K562 (cell line): ENCODE measurements around the gene MVB12B. TPM values are rescaled to one million over a fixed set of nuclear protein-coding genes. Genes with fewer than 3 reads are reported as not detected.

Source experiments
- ATAC-seq: fragments of 200-7000 bp; cut with Tn5 transposase; 3 replicates; pipeline ENCODE4 v1.9.1; 2020; ENCODE audit warnings: moderate library complexity
- BruUV-seq: library from RNA; stranded (reverse); fragments of 400-500 nt; replicated peaks from 2 replicates; lab custom pipeline; 2021; lab: Mats Ljungman, UMichigan
- CTCF ChIA-PET: fragments of 300-600 bp; formaldehyde crosslinking; extraction: SDS; loops from one replicate; lab custom pipeline; 2021; ENCODE audit warnings: low intra/inter-chr PET ratio; lab: Yijun Ruan, JAX
- POLR2A ChIA-PET: fragments of 300-600, 350-650 bp; sonication (Branson Sonifier 250); formaldehyde crosslinking; extraction: SDS; loops from one replicate; lab custom pipeline; 2021; ENCODE audit warnings: antibody characterized with exemption, inconsistent platforms; lab: Yijun Ruan, JAX
- DNase-seq, 4 experiments: peaks; one replicate each; pipeline versions ENCODE4 v3.0.0 to v3.0.0-alpha.2; 2011 to 2018; ENCODE audit warnings: low spot score in 3 of 4, mixed read lengths in 3 of 4; ENCODE audit errors: extremely low read depth in 1 of 4
- FAIRE-seq: peaks from 2 replicates; lab custom pipeline; 2011; peaks lifted over from hg19 to GRCh38; lab: Jason Lieb, UNC
- H2AFZ ChIP-seq: 2 replicates; pipeline ENCODE4 v1.6.0; 2011; ENCODE audit warnings: low read depth, low read length, control low read depth, inconsistent platforms
- H3K27ac ChIP-seq: fragments of 200-600 bp; 3 replicates; pipeline ENCODE4 v1.8.0; 2011; ENCODE audit warnings: low read depth, mild to moderate bottlenecking, control low read depth, inconsistent platforms, low read length, moderate library complexity, mixed read lengths; ENCODE audit errors: extremely low read depth
- H3K27me3 ChIP-seq, 2 experiments: fragments of 300-600 bp in 1 of 2; 2 replicates in 1 of 2; 3 replicates in 1 of 2; pipeline versions ENCODE4 v1.6.0 to v1.8.0; 2011; ENCODE audit warnings: inconsistent platforms in 2 of 2, low read length in 2 of 2, mild to moderate bottlenecking in 1 of 2, mixed read lengths in 1 of 2, moderate library complexity in 1 of 2; ENCODE audit not compliant: control insufficient read depth in 2 of 2, insufficient read depth in 2 of 2
- H3K36me3 ChIP-seq: fragments of 300-600 bp; 3 replicates; pipeline ENCODE4 v1.8.0; 2011; ENCODE audit warnings: mild to moderate bottlenecking, low read length, inconsistent platforms; ENCODE audit not compliant: control insufficient read depth, insufficient read depth
- H3K4me1 ChIP-seq, 2 experiments: fragments of 200-600 bp in 1 of 2; replicated peaks in 1 of 2; 2 replicates in 1 of 2; 3 replicates in 1 of 2; pipeline versions ENCODE4 v1.5.1 to v1.8.0; 2011; ENCODE audit warnings: inconsistent platforms in 2 of 2, low read length in 2 of 2, mild to moderate bottlenecking in 1 of 2, mixed read lengths in 1 of 2, moderate library complexity in 1 of 2; ENCODE audit not compliant: control insufficient read depth in 2 of 2, insufficient read depth in 2 of 2
- H3K4me2 ChIP-seq: 2 replicates; pipeline ENCODE4 v1.6.1; 2011; ENCODE audit warnings: low read length, control low read depth, inconsistent platforms, mixed read lengths; ENCODE audit not compliant: insufficient read depth
- H3K4me3 ChIP-seq: fragments of 200-600 bp; sonication (generic), shearing (Covaris generic); 2 replicates; pipeline ENCODE4 v1.5.1; 2016; ENCODE audit warnings: control low read depth, inconsistent platforms
- H3K79me2 ChIP-seq: fragments of 200-600 bp; 3 replicates; pipeline ENCODE4 v1.8.0; 2011; ENCODE audit warnings: low read length, inconsistent platforms; ENCODE audit not compliant: control insufficient read depth, insufficient read depth
- H3K9ac ChIP-seq, 2 experiments: 2 replicates each; pipeline versions ENCODE4 v1.6.0 to v1.6.1; 2011; ENCODE audit warnings: low read depth in 2 of 2, low read length in 2 of 2, control low read depth in 1 of 2, inconsistent platforms in 1 of 2, mild to moderate bottlenecking in 1 of 2, mixed read lengths in 1 of 2; ENCODE audit not compliant: insufficient read depth in 1 of 2
- H3K9me1 ChIP-seq: one replicate; pipeline ENCODE4 v1.6.0; 2011; ENCODE audit warnings: inconsistent platforms, mild to moderate bottlenecking, low read length, moderate library complexity; ENCODE audit not compliant: control insufficient read depth, insufficient read depth
- H3K9me3 ChIP-seq: replicated peaks from 2 replicates; pipeline ENCODE4 v1.5.1; 2011; ENCODE audit warnings: low read depth, low read length, inconsistent platforms; ENCODE audit not compliant: control insufficient read depth, insufficient read depth
- H4K20me1 ChIP-seq: replicated peaks from 2 replicates; pipeline ENCODE4 v1.6.1; 2011; ENCODE audit warnings: low read length, inconsistent platforms, mixed read lengths; ENCODE audit not compliant: control insufficient read depth, insufficient read depth
- MTA1 ChIP-seq: fragments of 450-650 bp; IDR thresholded peaks from 2 replicates; pipeline ENCODE4 v1.6.1; 2017; ENCODE audit warnings: borderline replicate concordance
- PHF20 ChIP-seq: fragments of 450-650 bp; IDR thresholded peaks from 2 replicates; pipeline ENCODE4 v1.6.1; 2018; ENCODE audit not compliant: partially characterized antibody
- PML ChIP-seq: IDR thresholded peaks from 2 replicates; pipeline ENCODE4 v1.6.1; 2012; ENCODE audit warnings: low read length, inconsistent platforms
- SRSF9 ChIP-seq: fragments of 200-400 bp; formaldehyde crosslinking; IDR thresholded peaks from 2 replicates; pipeline ENCODE4 v1.6.1; 2017; ENCODE audit warnings: low read depth, low read length, borderline replicate concordance
- TEAD1 ChIP-seq, 2 experiments: fragments of 450-650 bp in 1 of 2; sonication (generic) in 1 of 2; formaldehyde crosslinking; IDR thresholded peaks; 2 replicates each; pipeline versions ENCODE4 v1.4.0 to v1.8.0; 2020 to 2022; ENCODE audit warnings: mild to moderate bottlenecking in 2 of 2, missing genetic modification reagents in 1 of 2
- ZNF79 ChIP-seq: fragments of 250-450 bp; sonication (Bioruptor Pico); IDR thresholded peaks from 2 replicates; pipeline ENCODE4 v1.4.0; 2020; ENCODE audit warnings: low read depth, mild to moderate bottlenecking, moderate library complexity
- WGBS: fragments of 100-300 bp; shearing (Covaris generic); methylation state at CpG from one replicate; pipeline ENCODE4 v1.1.6; 2016; ENCODE audit warnings: low coverage, mixed read lengths; ENCODE audit not compliant: insufficient coverage; ENCODE audit errors: missing lambda C conversion rate; 5-methylcytosine and 5-hydroxymethylcytosine counted together
- in situ Hi-C: fragments of 300-500 bp; cut with MboI; formaldehyde crosslinking; loops from 4 replicates; pipeline ENCODE4 v1.15.0; 2018; ENCODE audit warnings: inconsistent platforms, mixed read lengths
- intact Hi-C: fragments of 100-400 bp; cut with micrococcal nuclease; formaldehyde crosslinking; loops from 2 replicates; pipeline ENCODE4 v1.14.2; 2022
- polyA plus RNA-seq, 8 experiments: library from polyadenylated mRNA; depleted of rRNA in 4 of 8; stranded (reverse) in 5 of 8; unstranded in 3 of 8; fragments of >200 nt; fragmentation: Nextera tagmentation in 2 of 8; fragmentation: Illumina TruSeq in 1 of 8; extraction: Ambion mirVana in 2 of 8; extraction: Trizol in 1 of 8; gene quantifications; 2 replicates each; pipeline versions ENCODE4 v1.2.1 to v1.2.3, GENCODE V29; 2011 to 2014; ENCODE audit warnings: inconsistent platforms in 1 of 8, missing spikeins in 1 of 8
- total RNA-seq, 7 experiments: library from RNA; depleted of rRNA in 6 of 7; stranded (reverse); fragments of >200 nt in 6 of 7; fragmentation: Illumina TruSeq in 2 of 7; extraction: Trizol in 2 of 7; gene quantifications; 2 replicates each; pipeline versions ENCODE4 v1.2.1 to v1.2.3, GENCODE V29; 2011 to 2021; ENCODE audit warnings: low replicate concordance in 1 of 7

Gene MVB12B
- total and polyA plus RNA-seq, 9 of the 15 experiments (the other 6 are each of a cell fraction or from before 2014, with no cell fraction given) = not detected

DNA sequence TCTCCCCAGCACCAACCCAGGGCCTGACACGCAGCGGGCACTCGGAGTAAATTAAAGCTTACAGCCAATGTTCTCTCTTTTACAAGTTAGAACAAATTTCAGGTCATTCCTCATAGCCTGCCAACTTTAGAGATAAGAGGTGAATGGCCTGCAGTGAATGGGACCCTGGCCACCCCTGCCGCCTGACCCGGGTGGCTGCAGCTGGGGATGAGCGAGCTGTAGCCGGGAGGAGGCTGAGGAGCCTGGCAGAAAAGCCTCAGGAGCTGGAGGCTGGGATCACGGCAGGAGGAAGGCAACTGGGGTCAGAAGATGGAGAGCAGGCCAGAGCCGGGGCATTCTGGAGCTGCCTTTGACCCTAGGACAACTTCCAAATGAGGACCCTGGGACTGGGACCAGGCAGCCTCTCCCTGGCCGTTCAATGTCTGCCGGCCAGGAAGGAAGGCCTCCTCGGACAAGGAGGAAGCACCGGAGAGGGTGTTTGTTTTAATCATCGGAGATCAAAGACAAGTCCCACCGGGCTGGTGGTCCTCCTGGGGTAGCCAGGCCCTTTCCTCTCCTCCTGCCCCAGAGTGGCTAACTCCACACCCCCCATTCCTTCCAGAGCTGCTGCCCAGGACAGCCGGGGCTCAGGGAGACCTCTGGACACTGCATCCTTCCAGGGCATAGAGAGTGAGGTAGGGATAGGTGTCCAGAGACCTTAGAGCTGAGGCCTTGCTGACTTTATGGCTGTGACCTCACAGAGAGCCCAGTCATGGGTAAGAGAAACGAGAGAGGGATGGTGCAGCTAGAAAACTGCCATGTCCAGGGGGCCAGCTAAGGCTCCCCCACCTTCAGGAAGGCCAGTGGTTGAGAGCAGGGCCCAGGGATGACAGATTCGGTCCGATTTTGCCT lies 199.8 kb downstream of the MVB12B start:
- Histone ChIP-seq H3K4me2 (no peak overlapping the region), H3K9ac (no peak overlapping the region), H4K20me1 (peaks cover 5% of the 10 kb centered on the region; the same call in 1 of the 2 replicates), H3K79me2 (no peaks in the 10 kb centered on the region), H3K27me3 (peaks cover 49 to 88% of the 10 kb centered on the region in 2 experiments), H3K36me3 (no peaks in the 10 kb centered on the region), H2AFZ (no peak overlapping the region), H3K9me3 (no peaks in the 10 kb centered on the region), H3K9me1 (no peaks in the 10 kb centered on the region)
- in situ Hi-C loops = no loop called here
- no TSS peak for BruUV-seq
- CTCF ChIA-PET = no interaction called here
- no peak for FAIRE-seq
- TF ChIP-seq SRSF9 (no peak), ZNF79 (CRISPR knock-in tag) (no peak), TEAD1 (CRISPR knock-in tag; IDR thresholded peaks at IDR 0.05) (no peak), MTA1 (no peak), PHF20 (no peak), PML (no peak)
- TF ChIP-seq, all 486 proteins: peak for 0
- intact Hi-C loops = no loop called here
- DNase-seq (no peak), ATAC-seq (no peak)
- POLR2A ChIA-PET = interaction anchor here (0.5 to 1.1 kb wide), 2 partner anchors 10 to 25 kb away, joined by 3 to 6 read pairs; no protein-coding TSS in a partner anchor
- Histone ChIP-seq H3K4me3 (no peak overlapping the region), H3K4me1 (no peaks in the 10 kb centered on the region), H3K27ac (no peak overlapping the region)
- WGBS = 0% methylated on average over 14 of the region's 19 CpGs
